OCI-LY7 (cell line): ENCODE results near the gene GNS.

Experiments used
- CTCF ChIP-seq: fragments of 200-600 bp; sonication (generic); conservative IDR thresholded peaks from 2 replicates; pipeline ENCODE4 v1.5.1; 2014; ENCODE audit warnings: mild to moderate bottlenecking, antibody characterized with exemption, low read length, moderate library complexity, mixed read lengths
- EZH2phosphoT487 ChIP-seq: fragments of 200-600 bp; sonication (generic); IDR thresholded peaks from 2 replicates; pipeline ENCODE4 v1.6.1; 2018; ENCODE audit warnings: low read depth, borderline replicate concordance, mild to moderate bottlenecking, mixed run types, antibody characterized with exemption, low read length, moderate library complexity, mixed read lengths

- TF ChIP-seq CTCF (no peak), EZH2phosphoT487 (no peak)
Measured at GRCh38 chr12:64666054-64666914, 92.9 kb downstream of the GNS start.
